ENCODE measurements around the gene GRK5.

DNA sequence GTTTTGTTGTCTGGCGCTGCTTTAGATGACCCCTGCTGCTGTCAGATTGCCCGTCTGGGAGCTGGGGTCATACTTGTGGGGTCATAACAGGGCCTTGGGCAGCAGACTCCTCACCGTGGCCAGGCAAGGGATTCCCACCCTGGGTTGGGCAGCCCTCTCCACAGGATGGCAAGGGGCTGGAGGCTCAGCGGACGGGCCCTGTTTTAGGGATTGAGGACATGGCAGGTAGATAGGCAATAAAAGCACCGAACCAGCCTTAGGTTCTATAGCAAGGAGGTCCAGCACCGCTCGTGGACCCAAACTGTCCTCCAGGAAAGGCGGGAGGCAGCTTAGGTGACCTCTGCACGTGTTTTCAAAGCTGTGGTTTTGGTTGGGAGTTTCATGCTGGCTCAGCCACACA is 60.0 kb downstream of the GRK5 start:
- TF ChIP-seq TAF1 (IDR thresholded peaks at IDR 0.05; ENCODE audit: low read depth) (no peak), EP300 (conservative IDR thresholded peaks at IDR 0.05; ENCODE audit: poor library complexity, severe bottlenecking) (no peak), MXI1 (conservative IDR thresholded peaks at IDR 0.05; ENCODE audit: poor library complexity, severe bottlenecking) (no peak), EZH2 (IDR thresholded peaks at IDR 0.05; ENCODE audit: borderline replicate concordance, insufficient read depth, low read length, poor library complexity, severe bottlenecking) (no peak), POLR2AphosphoS5 (IDR thresholded peaks at IDR 0.05) (no peak), SMC3 (conservative IDR thresholded peaks at IDR 0.05; ENCODE audit: poor library complexity) (no peak)
- TF ChIP-seq, protein P1, sequence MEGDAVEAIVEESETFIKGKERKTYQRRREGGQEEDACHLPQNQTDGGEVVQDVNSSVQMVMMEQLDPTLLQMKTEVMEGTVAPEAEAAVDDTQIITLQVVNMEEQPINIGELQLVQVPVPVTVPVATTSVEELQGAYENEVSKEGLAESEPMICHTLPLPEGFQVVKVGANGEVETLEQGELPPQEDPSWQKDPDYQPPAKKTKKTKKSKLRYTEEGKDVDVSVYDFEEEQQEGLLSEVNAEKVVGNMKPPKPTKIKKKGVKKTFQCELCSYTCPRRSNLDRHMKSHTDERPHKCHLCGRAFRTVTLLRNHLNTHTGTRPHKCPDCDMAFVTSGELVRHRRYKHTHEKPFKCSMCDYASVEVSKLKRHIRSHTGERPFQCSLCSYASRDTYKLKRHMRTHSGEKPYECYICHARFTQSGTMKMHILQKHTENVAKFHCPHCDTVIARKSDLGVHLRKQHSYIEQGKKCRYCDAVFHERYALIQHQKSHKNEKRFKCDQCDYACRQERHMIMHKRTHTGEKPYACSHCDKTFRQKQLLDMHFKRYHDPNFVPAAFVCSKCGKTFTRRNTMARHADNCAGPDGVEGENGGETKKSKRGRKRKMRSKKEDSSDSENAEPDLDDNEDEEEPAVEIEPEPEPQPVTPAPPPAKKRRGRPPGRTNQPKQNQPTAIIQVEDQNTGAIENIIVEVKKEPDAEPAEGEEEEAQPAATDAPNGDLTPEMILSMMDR (IDR thresholded peaks at IDR 0.05; ENCODE audit: poor library complexity, severe bottlenecking) = no peak
